Measurements from ENCODE around the gene L3MBTL3.
"Not testable (repeated sequence)": the region's sequence is repeated elsewhere in the genome, so short reads cannot be mapped to it uniquely, and the experiment has no call there.

L3MBTL3 gene

GRCh38 chr6:130093546-130093945 lies 75.2 kb downstream of the L3MBTL3 start:
- no peak for DNase-seq

DNA sequence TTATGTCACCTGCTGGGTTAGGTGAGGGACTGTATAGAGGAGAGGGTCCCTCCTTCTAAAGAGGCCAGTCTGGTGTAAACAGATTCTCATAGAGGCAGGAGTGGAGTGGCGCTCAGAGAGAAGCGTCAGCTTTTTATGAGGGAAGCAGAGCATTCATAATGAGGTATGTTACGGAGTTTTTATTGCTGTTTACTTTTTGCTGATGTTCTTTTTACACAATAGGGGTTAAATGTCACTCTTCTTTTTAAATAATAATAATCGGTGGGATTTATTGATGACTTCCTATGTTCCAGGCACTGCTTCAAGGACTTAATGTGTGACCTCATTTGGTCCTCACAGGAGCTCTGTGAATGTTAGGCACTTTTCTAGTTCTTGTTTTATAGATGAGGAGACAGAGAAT lies 79.9 kb downstream of the L3MBTL3 start:
- DNase-seq, result peak; percentile 12

- no peak for DNase-seq
These were observed 80.7 kb downstream of the L3MBTL3 start for GRCh38 chr6:130099119-130099518.

DNA sequence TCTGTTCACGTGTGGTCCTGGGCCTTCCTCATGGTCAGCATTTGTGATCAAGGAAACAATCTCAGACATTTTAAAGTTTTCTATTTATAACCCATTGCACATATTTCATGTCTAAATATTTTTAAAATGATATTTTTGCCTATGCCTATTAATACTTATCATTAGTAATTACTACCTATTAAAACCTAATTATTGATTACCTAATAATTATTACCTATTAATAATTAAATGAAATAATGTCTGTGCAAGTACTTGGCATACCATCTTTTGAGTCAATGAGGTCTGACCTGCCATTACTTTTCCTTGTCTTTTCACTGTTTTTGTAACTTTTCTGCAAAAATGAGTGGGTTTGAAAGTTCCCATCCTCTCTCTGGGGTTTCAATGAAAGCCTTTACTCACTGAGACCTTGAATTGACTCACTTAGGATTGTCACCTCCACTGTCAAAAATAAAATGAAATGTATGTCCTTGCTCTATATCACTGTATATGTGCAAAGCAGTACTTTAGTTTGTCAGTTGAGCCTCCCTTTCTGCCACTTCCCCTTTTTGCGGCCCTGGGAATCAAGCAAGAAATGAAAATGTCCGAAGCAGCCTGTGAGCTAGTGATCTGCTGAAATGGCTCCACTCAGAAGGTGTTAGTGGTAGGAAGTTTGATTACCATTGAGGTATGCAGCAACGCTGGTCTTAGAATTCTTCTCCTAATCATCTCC lies 87.8 kb downstream of the L3MBTL3 start:
- DNase-seq, result no peak

DNA sequence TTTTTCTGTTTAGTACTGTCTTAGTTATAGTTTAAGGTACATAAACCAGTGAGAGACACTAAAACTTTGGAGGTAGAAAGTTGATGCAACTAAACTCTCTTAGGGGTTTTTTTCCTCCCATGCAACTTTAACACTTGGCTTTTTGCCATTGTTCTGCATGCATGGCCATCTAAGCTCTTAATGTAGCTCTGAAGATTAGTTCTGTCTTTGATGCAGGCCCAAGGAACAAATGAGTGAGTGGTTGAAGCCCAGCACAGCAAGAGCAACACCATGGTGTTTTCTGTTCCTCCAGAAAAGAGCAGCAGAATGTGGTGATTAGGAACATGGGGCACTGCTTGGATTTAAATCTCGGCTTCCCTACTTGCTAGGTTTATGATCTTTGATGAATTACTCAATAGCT lies 89.3 kb downstream of the L3MBTL3 start:
- no peak for DNase-seq

- no peak for DNase-seq
These were observed 92.7 kb downstream of the L3MBTL3 start for GRCh38 chr6:130111031-130111430.

GRCh38 chr6:130113201-130113710 lies 94.9 kb downstream of the L3MBTL3 start:
- DNase-seq, result no peak

DNA sequence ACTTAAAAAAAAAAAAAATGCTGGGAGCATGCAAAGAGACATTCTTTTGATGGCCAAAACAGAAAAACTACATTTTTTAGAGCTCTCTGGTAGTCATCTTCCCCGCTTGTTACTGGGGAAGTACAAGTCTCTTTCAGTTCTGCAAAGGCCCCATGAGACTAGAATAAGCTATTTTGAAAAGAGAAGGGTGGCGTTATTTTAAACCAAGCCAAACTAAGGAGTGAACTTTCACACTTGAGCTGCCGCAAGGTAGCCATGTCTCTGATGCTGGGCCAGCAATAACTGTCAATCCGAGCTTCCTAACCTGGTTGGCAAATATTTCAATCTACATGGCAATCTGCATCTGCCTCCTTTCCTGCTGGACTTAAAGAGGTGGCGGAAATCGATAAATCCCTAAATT lies 96.7 kb downstream of the L3MBTL3 start:
- no peak for DNase-seq

GRCh38 chr6:130116273-130116672 lies 97.9 kb downstream of the L3MBTL3 start:
- DNase-seq, result no peak

GRCh38 chr6:130117187-130117701 lies 98.9 kb downstream of the L3MBTL3 start:
- not testable (repeated sequence) for DNase-seq

DNA sequence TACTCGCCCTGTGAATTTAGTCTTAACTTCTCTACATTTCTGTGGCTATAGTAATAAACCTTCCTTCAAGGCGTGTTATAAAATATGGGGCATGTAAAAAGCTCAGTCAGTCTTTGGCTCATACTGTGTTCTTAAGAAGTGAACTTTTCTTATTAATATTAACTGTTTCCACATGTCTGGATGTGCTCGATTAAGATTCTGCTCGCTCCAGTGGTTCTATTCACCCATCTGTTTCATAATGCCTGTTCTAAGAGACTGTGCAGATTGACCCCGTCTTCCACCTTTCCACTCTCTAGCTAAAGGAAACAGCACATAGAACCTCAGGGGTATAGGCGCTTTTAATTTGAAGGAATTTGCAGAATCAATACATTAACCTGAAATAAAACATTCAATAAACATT lies 99.9 kb downstream of the L3MBTL3 start:
- DNase-seq, result no peak

GRCh38 chr6:130119211-130119610 lies 100.8 kb downstream of the L3MBTL3 start:
- no peak for DNase-seq

DNA sequence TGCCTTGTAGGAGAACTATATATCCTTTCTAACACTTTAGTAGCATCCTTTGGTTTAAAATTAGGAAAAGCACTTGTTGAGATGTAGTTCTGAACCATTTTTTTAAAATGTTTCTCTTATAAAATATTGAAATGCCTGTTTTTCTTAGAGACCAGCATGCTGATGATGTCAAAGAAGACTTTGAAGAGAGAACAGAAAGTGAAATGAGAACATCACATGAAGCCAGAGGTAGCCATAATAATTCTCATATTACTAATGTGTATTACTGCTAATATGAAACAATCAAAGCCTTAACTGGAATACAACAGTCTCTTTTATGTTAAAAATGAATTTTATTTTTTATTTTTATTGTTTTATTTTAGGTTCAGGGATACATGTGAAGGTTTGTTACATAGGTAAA lies 102.3 kb downstream of the L3MBTL3 start:
- no peak for DNase-seq

- no peak for DNase-seq
These were observed 103.9 kb downstream of the L3MBTL3 start for GRCh38 chr6:130122243-130122642.

GRCh38 chr6:130127195-130127594 lies 108.8 kb downstream of the L3MBTL3 start:
- no peak for DNase-seq

DNA sequence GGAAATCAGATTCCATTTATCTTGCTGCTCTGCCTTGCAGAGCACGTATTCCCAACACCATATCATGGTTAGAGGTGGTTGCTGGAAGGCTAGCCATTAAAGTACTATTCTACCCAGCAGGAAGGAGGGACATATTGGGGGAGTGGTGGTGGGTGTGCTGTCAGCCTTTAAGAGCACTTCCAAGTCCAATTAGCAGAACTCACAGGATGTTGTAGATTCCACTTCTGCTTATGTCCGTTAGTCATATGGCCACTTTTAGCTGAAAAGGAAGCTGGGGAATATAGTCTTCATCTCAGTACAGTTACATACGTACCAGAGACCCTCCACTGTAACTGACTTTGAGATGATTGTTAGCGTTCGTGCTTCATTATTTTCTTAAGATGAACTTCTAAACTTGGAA lies 109.9 kb downstream of the L3MBTL3 start:
- no peak for DNase-seq

DNA sequence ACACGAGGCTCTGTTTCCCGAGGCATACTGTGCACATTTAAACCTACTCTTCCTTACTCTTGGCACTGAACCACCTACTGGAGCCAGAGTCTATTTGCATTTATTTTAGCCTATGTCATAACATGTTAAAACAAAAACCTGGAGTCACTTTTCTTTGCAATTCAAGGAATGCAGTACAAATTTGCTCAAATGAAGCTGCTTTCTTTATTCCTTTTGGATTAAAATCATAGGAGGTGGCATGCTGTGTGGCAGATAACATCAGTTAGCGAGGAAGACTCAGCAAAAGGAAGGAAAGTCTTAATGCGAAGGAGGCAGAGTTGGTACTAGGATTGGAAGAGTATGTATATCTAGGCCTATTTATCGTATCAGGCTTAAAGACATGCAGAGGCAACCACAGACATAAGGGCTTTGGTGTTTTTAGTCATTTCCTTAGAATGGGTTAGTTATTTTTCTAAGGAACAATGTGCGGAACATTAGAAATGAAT lies 111.4 kb downstream of the L3MBTL3 start:
- no peak for DNase-seq

GRCh38 chr6:130132286-130132701 lies 113.9 kb downstream of the L3MBTL3 start:
- no peak for DNase-seq

GRCh38 chr6:130134582-130134981 lies 116.2 kb downstream of the L3MBTL3 start:
- no peak for DNase-seq

DNA sequence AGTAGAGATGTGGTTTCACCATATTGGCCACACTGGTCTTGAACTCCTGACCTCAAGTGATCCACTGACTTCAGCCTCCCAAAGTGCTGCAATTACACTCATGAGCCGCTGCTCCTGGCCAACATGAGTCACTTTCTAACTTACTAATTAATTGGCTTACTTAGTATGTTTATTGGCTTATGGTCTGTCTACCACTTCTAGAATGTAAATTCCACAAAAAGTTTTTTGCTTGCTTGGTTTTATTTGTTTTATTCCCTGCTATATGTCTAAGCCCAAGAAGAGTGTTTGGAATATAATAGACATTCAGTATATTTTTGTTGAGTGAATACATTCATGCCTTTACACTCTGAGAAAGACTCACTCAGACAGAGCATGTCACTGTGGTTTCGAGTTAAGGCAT lies 118.4 kb downstream of the L3MBTL3 start:
- DNase-seq, result no peak

GRCh38 chr6:130138116-130138908 lies 119.9 kb downstream of the L3MBTL3 start:
- no peak for DNase-seq

DNA sequence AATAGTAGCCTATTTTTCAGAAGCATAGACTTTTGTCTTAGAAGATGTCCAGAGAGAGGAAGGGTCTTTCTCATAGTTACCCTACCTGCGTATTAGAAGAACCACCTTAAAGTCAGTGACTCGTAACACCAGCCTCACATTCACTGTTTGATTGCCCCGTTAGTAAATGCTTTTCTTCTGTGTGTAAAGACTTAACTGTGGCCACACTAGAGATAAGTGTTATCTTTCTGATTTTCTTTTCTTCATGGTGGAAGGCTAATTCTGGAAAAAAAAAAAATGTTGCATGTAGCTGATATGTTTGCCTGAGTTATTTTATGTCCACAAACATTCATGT lies 120.5 kb downstream of the L3MBTL3 start:
- DNase-seq, result no peak

DNA sequence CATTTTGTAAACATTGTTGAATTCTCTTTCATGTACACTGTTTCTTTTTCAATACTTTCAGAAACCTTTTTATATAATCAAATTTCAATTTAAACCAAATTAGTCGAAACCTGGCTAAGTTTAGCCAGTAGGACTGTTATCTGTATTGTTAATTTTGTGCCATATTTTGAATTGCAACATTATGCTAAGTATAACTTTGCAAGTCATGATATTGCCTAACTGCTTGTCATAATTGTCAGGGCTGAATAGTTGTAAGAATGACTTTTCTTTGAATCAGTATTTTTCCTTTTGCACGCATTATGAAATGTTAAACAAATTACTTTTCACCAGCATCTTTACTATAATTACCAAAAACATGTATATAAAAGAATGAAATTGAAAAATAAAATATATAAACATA lies 121.7 kb downstream of the L3MBTL3 start:
- no peak for DNase-seq

DNA sequence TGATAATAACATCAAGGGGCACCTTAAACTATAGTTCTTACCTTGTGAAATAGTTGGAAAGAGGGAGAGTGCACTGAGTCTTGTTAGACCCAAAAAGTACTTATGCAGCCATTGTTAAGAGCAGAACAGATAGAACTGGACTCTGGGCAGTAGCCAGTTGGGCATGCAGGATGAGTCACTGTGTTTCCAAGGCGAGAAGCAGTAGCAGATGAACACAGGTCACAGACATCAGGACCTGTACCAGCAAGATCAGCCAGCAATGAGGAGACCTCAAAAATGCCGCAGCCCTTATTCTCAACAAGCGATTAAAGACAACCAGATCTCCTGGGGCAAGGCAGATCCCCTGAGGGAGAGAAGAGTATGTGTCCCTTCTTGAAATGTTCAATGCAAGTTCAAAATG lies 125.3 kb downstream of the L3MBTL3 start:
- no peak for DNase-seq

All from NCI-H1105 treated with DMSO at 0.1 percent for 48 hours (cell line).